Nephron progenitor cell (in vitro differentiated cells): ENCODE results near the gene SIX5.

Source experiments
- DNase-seq: peaks from one replicate; pipeline ENCODE4 v3.0.0; 2021
- H3K27ac Mint-ChIP-seq: 2 replicates; pipeline ENCODE4 v1.8.0; 2021; ENCODE audit warnings: mild to moderate bottlenecking, moderate library complexity, mixed read lengths
- H3K27me3 Mint-ChIP-seq: 2 replicates; pipeline ENCODE4 v1.8.0; 2021; ENCODE audit warnings: mild to moderate bottlenecking, low read depth, mixed read lengths; ENCODE audit not compliant: poor library complexity
- H3K36me3 Mint-ChIP-seq: 2 replicates; pipeline ENCODE4 v1.8.0; 2021; ENCODE audit warnings: low read depth, mixed read lengths
- H3K4me1 Mint-ChIP-seq: 2 replicates; pipeline ENCODE4 v1.8.0; 2021; ENCODE audit warnings: mixed read lengths
- H3K4me3 Mint-ChIP-seq: 2 replicates; pipeline ENCODE4 v1.8.0; 2021; ENCODE audit warnings: mild to moderate bottlenecking, moderate library complexity, mixed read lengths
- H3K9me3 Mint-ChIP-seq: 2 replicates; pipeline ENCODE4 v1.8.0; 2021; ENCODE audit warnings: mild to moderate bottlenecking, moderate library complexity, mixed read lengths
- CTCF ChIP-seq: fragments of 200-600 bp; sonication (generic); IDR thresholded peaks from 2 replicates; pipeline ENCODE4 v1.5.0; 2021; ENCODE audit warnings: antibody characterized with exemption

Gene SIX5

DNA sequence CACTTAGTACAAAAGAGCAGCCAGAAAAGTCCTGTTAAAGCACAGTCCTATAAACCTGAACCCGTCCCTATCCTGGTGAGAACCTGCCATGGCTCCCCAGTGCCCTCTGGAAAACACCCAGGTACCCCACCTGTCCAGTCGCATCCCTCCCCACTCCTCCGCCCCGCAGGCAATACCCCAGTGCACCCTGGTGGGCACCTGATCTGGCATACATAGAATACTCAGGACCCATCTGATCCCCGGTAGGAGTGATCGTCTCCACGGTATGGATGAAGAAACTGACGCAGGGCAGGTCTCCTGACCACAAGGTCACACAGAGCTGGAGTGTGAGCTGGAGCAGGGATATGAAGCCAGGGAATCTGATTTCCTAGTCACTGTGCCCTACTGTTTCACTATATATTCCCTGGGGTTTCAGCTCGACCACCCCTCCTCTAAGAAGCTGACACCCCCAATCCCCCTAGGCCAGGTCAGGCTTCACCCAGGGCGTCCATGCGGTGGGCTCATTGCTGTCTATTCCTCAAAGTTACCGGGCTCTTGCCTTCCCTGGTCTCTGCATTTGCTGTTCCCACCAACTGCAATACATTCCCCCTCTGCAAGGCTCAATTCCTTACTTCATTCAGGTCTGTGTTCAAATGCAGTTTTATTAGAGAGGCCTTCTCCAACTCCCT lies 50.9 kb downstream of the SIX5 start:
- Mint-ChIP-seq H3K27me3 (no peaks in the 10 kb centered on the region), H3K4me1 (peaks cover 53% of the 10 kb centered on the region), H3K9me3 (no peaks in the 10 kb centered on the region), H3K27ac (peak overlapping the region; percentile 98), H3K36me3 (peaks cover 35% of the 10 kb centered on the region), H3K4me3 (peak overlapping the region; percentile 85)
- TF ChIP-seq CTCF, result no peak
- no peak for DNase-seq

GRCh38 chr19:45717131-45717982 lies 51.7 kb downstream of the SIX5 start:
- H3K27ac Mint-ChIP-seq, result peak overlapping the region; percentile 98
- H3K36me3 Mint-ChIP-seq, result peaks cover 33% of the 10 kb centered on the region
- peak overlapping the region; percentile 85 for H3K4me3 Mint-ChIP-seq
- H3K9me3 Mint-ChIP-seq, result no peaks in the 10 kb centered on the region
- peaks cover 53% of the 10 kb centered on the region for H3K4me1 Mint-ChIP-seq
- no peak for TF ChIP-seq CTCF
- peak; percentile 97 for DNase-seq
- H3K27me3 Mint-ChIP-seq, result no peaks in the 10 kb centered on the region

DNA sequence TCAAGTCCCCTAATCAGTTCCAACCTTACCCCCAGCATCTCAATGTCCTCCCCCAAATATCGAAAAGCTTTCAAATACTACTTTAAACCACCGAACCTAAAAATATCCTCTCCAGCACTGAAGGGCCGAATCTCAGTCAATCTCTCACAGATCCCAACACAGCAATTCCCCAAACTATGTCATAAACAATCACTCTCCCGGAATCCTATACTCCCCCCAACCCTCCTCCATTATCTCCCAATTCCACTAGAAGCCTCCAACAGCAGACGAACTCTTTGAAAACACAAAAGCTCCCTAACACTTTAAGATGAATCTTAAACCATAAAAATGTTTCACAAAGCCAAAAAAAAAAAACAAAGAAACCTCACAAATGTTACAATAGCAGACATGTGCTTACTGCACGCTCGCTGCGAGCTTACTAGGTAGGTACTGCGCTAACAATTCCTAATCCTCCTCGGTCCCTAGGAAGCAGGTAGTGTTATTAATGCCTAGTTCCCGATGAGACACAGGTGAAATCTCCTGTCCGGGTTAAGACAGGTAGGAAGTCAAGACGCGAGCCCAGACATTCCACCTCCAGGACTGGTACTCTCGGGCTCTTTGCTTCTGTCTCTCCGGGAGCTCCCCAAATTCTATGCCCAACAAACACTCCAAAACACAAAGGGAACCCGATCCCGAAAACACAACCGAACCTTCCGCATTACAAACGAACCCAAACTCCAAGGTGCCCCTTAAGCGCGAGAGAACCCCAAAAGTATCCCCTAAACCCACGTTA lies 52.5 kb downstream of the SIX5 start:
- H3K9me3 Mint-ChIP-seq, result no peaks in the 10 kb centered on the region
- no peak for DNase-seq
- H3K27ac Mint-ChIP-seq, result peak overlapping the region; percentile 98
- no peak for TF ChIP-seq CTCF
- H3K4me3 Mint-ChIP-seq, result peak overlapping the region; percentile 85
- peaks cover 27% of the 10 kb centered on the region for H3K36me3 Mint-ChIP-seq
- H3K27me3 Mint-ChIP-seq, result no peaks in the 10 kb centered on the region
- H3K4me1 Mint-ChIP-seq, result peaks cover 53% of the 10 kb centered on the region

- peaks cover 59% of the 10 kb centered on the region for H3K4me1 Mint-ChIP-seq
- peaks cover 23% of the 10 kb centered on the region for H3K36me3 Mint-ChIP-seq
- H3K27me3 Mint-ChIP-seq, result no peaks in the 10 kb centered on the region
- TF ChIP-seq CTCF, result no peak
- no peak overlapping the region for H3K27ac Mint-ChIP-seq
- no peaks in the 10 kb centered on the region for H3K9me3 Mint-ChIP-seq
- peak overlapping the region; percentile 35 for H3K4me3 Mint-ChIP-seq
- no peak for DNase-seq
These were observed 53.9 kb downstream of the SIX5 start for GRCh38 chr19:45715139-45715538.
